Astrocyte (in vitro differentiated cells and primary cell): ENCODE measurements around the gene PCNT.

ENCODE experiments used
- EZH2 ChIP-seq: IDR thresholded peaks from 2 replicates; pipeline ENCODE4 v1.6.1; 2012; ENCODE audit warnings: mild to moderate bottlenecking, low read length, inconsistent platforms; ENCODE audit not compliant: insufficient read depth
- TF ChIP-seq, protein P1 (sequence below): IDR thresholded peaks from 2 replicates; pipeline ENCODE4 v1.5.1; 2011; ENCODE audit warnings: low read depth, mild to moderate bottlenecking, inconsistent platforms, low read length, moderate library complexity; ENCODE audit not compliant: insufficient read depth

DNA sequence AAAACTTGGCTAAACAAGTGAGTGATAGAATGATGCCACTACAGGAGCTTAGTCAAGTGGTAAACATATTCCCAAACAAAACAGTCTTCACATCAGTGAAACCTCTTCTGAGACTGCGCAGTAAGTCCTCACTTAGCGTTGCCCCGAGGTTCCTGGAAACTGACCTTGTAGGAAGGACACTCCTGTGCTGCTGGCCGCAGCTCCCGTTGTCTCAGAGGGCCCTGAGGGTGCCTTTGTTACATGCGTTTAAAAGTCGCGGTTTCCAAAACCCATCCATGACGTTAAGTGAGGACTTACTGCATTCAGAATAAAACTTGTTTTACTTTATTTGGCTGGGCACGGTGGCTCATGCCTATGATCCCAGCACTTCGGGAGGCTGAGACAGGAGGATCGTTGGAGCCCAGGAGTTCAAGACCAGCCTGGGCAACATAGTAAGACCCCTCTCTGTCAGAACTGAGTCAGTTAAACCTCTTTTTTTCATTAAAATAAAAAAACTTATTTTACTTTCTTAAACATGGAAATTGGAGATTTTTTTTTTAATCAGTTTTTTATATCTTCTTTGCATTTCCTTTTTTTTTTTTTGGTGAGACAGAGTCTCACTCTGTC lies 98.8 kb downstream of the PCNT start:
- TF ChIP-seq, protein P1, sequence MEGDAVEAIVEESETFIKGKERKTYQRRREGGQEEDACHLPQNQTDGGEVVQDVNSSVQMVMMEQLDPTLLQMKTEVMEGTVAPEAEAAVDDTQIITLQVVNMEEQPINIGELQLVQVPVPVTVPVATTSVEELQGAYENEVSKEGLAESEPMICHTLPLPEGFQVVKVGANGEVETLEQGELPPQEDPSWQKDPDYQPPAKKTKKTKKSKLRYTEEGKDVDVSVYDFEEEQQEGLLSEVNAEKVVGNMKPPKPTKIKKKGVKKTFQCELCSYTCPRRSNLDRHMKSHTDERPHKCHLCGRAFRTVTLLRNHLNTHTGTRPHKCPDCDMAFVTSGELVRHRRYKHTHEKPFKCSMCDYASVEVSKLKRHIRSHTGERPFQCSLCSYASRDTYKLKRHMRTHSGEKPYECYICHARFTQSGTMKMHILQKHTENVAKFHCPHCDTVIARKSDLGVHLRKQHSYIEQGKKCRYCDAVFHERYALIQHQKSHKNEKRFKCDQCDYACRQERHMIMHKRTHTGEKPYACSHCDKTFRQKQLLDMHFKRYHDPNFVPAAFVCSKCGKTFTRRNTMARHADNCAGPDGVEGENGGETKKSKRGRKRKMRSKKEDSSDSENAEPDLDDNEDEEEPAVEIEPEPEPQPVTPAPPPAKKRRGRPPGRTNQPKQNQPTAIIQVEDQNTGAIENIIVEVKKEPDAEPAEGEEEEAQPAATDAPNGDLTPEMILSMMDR, result no peak
- no peak for TF ChIP-seq EZH2
